H9 (cell line): Measurements from ENCODE around the gene UPP1. TPM values are rescaled to one million over a fixed set of nuclear protein-coding genes. Genes with fewer than 3 reads are reported as not detected.

Source experiments
- DNase-seq: peaks from one replicate; pipeline ENCODE4 v3.0.0-alpha.2; 2017
- H2AFZ ChIP-seq: one replicate; pipeline ENCODE4 v1.6.1; 2013; ENCODE audit warnings: mild to moderate bottlenecking, low read length, control low read depth, moderate library complexity
- H2AK5ac ChIP-seq: 2 replicates; pipeline ENCODE4 v1.6.1; 2013; ENCODE audit warnings: low read length, control low read depth, mixed read lengths; ENCODE audit not compliant: insufficient read length
- H2BK120ac ChIP-seq: one replicate; pipeline ENCODE4 v1.6.1; 2013; ENCODE audit warnings: low read depth, mild to moderate bottlenecking, low read length, control low read depth, inconsistent platforms; ENCODE audit not compliant: poor library complexity, severe bottlenecking
- H2BK12ac ChIP-seq: 2 replicates; pipeline ENCODE4 v1.6.1; 2013; ENCODE audit warnings: low read length, control low read depth, mixed read lengths, low read depth; ENCODE audit not compliant: insufficient read length
- H2BK15ac ChIP-seq: 2 replicates; pipeline ENCODE4 v1.6.1; 2013; ENCODE audit warnings: low read depth, low read length, control low read depth
- H2BK20ac ChIP-seq: one replicate; pipeline ENCODE4 v1.6.1; 2013; ENCODE audit warnings: low read depth, mild to moderate bottlenecking, low read length, control low read depth, inconsistent platforms; ENCODE audit not compliant: poor library complexity, severe bottlenecking
- H2BK5ac ChIP-seq: 2 replicates; pipeline ENCODE4 v1.6.1; 2013; ENCODE audit warnings: low read length, control low read depth, mixed read lengths; ENCODE audit not compliant: insufficient read length
- H3K14ac ChIP-seq: 2 replicates; pipeline ENCODE4 v1.6.1; 2013; ENCODE audit warnings: low read length, control low read depth; ENCODE audit not compliant: insufficient read depth
- H3K18ac ChIP-seq: 2 replicates; pipeline ENCODE4 v1.6.1; 2013; ENCODE audit warnings: low read depth, mild to moderate bottlenecking, mixed read lengths, low read length, control low read depth; ENCODE audit not compliant: insufficient read length
- H3K23ac ChIP-seq: 2 replicates; pipeline ENCODE4 v1.6.1; 2013; ENCODE audit warnings: low read length, control low read depth, mixed read lengths, low read depth; ENCODE audit not compliant: insufficient read length
- H3K23me2 ChIP-seq: 2 replicates; pipeline ENCODE4 v1.6.1; 2013; ENCODE audit warnings: low read depth, mild to moderate bottlenecking, mixed read lengths, low read length, control low read depth; ENCODE audit not compliant: insufficient read length, poor library complexity, severe bottlenecking
- H3K27ac ChIP-seq: 2 replicates; pipeline ENCODE4 v1.5.1; 2013; ENCODE audit warnings: low read length, control low read depth, mixed read lengths, low read depth; ENCODE audit not compliant: insufficient read length
- H3K27me3 ChIP-seq: 2 replicates; pipeline ENCODE4 v1.6.1; 2013; ENCODE audit warnings: low read length, control low read depth, inconsistent platforms; ENCODE audit not compliant: insufficient read depth
- H3K4ac ChIP-seq: 2 replicates; pipeline ENCODE4 v1.6.1; 2013; ENCODE audit warnings: low read depth, mild to moderate bottlenecking, control low read depth, inconsistent platforms, low read length, moderate library complexity
- H3K4me1 ChIP-seq: 2 replicates; pipeline ENCODE4 v1.6.1; 2013; ENCODE audit warnings: low read length, control low read depth, inconsistent platforms; ENCODE audit not compliant: insufficient read depth
- H3K4me2 ChIP-seq: 2 replicates; pipeline ENCODE4 v1.6.1; 2013; ENCODE audit warnings: low read length, control low read depth, mixed read lengths; ENCODE audit not compliant: insufficient read length, insufficient read depth
- H3K56ac ChIP-seq: 2 replicates; pipeline ENCODE4 v1.6.1; 2013; ENCODE audit warnings: low read depth, mild to moderate bottlenecking, mixed read lengths, low read length, control low read depth; ENCODE audit not compliant: insufficient read length
- H3K79me1 ChIP-seq: 2 replicates; pipeline ENCODE4 v1.6.1; 2013; ENCODE audit warnings: low read depth, mild to moderate bottlenecking, moderate library complexity, low read length, control low read depth, inconsistent platforms; ENCODE audit not compliant: insufficient read depth, poor library complexity, severe bottlenecking
- H3K79me2 ChIP-seq: 2 replicates; pipeline ENCODE4 v1.6.1; 2013; ENCODE audit warnings: low read length, control low read depth, inconsistent platforms; ENCODE audit not compliant: insufficient read depth
- H3K9ac ChIP-seq: 2 replicates; pipeline ENCODE4 v1.6.1; 2013; ENCODE audit warnings: low read length, control low read depth, mixed read lengths; ENCODE audit not compliant: insufficient read length; ENCODE audit errors: extremely low read depth
- H3K9me3 ChIP-seq: one replicate; pipeline ENCODE4 v1.6.1; 2013; ENCODE audit warnings: low read depth, low read length, inconsistent platforms; ENCODE audit not compliant: control insufficient read depth
- H3T11ph ChIP-seq: one replicate; pipeline ENCODE4 v1.6.1; 2013; ENCODE audit warnings: mild to moderate bottlenecking, low read length, control low read depth, inconsistent platforms
- H4K20me1 ChIP-seq: one replicate; pipeline ENCODE4 v1.6.1; 2013; ENCODE audit not compliant: control insufficient read depth, insufficient read length, insufficient read depth
- H4K5ac ChIP-seq: 2 replicates; pipeline ENCODE4 v1.6.1; 2013; ENCODE audit warnings: low read depth, mild to moderate bottlenecking, mixed read lengths, low read length, control low read depth; ENCODE audit not compliant: insufficient read length
- H4K8ac ChIP-seq: replicated peaks from 2 replicates; pipeline ENCODE4 v1.6.1; 2013; ENCODE audit warnings: low read length, control low read depth, mixed read lengths, low read depth; ENCODE audit not compliant: insufficient read length
- H4K91ac ChIP-seq: 2 replicates; pipeline ENCODE4 v1.6.1; 2013; ENCODE audit warnings: low read depth, mild to moderate bottlenecking, moderate library complexity, mixed read lengths, low read length, control low read depth; ENCODE audit not compliant: insufficient read length
- H3K27ac Mint-ChIP-seq, 3 experiments: 2 replicates in 2 of 3; 3 replicates in 1 of 3; pipeline ENCODE4 v1.8.0; 2020 to 2021; ENCODE audit warnings: mixed read lengths in 3 of 3, mild to moderate bottlenecking in 1 of 3, moderate library complexity in 1 of 3
- H3K27me3 Mint-ChIP-seq: 2 replicates; pipeline ENCODE4 v1.8.0; 2021; ENCODE audit warnings: low read depth, mild to moderate bottlenecking, moderate library complexity, mixed read lengths
- H3K36me3 Mint-ChIP-seq, 3 experiments: 2 replicates in 2 of 3; 3 replicates in 1 of 3; pipeline ENCODE4 v1.8.0; 2020 to 2021; ENCODE audit warnings: low read depth in 3 of 3, mixed read lengths in 3 of 3; ENCODE audit not compliant: insufficient read depth in 1 of 3
- H3K4me1 Mint-ChIP-seq, 2 experiments: 2 replicates each; pipeline ENCODE4 v1.8.0; 2020; ENCODE audit warnings: mixed read lengths in 2 of 2
- H3K4me3 Mint-ChIP-seq, 2 experiments: 2 replicates in 1 of 2; 3 replicates in 1 of 2; pipeline ENCODE4 v1.8.0; 2020 to 2021; ENCODE audit warnings: mild to moderate bottlenecking in 2 of 2, mixed read lengths in 2 of 2, moderate library complexity in 1 of 2
- H3K9me3 Mint-ChIP-seq, 2 experiments: 2 replicates in 1 of 2; 3 replicates in 1 of 2; pipeline ENCODE4 v1.8.0; 2020; ENCODE audit warnings: mild to moderate bottlenecking in 2 of 2, mixed read lengths in 2 of 2, moderate library complexity in 1 of 2
- CTCF ChIP-seq: fragments of 200-600 bp; sonication (generic); conservative IDR thresholded peaks from 3 replicates; pipeline ENCODE4 v1.8.0; 2021; ENCODE audit warnings: antibody characterized with exemption, mild to moderate bottlenecking
- WGBS: extraction: QIAGEN DNeasy Blood & Tissue Kit; methylation state at CpG from one replicate; pipeline ENCODE4 v1.1.7; 2013; ENCODE audit warnings: missing lambda C conversion rate, low lambda C conversion rate, mixed read lengths; ENCODE audit not compliant: insufficient read length; ENCODE audit errors: extremely low coverage; 5-methylcytosine and 5-hydroxymethylcytosine counted together
- total RNA-seq: library from RNA; stranded (reverse); gene quantifications from 2 replicates; pipeline ENCODE4 v1.2.1, GENCODE V29; 2021

Gene UPP1
- total RNA-seq, 1 experiment from 2014 or later, result 34.2 TPM

DNA sequence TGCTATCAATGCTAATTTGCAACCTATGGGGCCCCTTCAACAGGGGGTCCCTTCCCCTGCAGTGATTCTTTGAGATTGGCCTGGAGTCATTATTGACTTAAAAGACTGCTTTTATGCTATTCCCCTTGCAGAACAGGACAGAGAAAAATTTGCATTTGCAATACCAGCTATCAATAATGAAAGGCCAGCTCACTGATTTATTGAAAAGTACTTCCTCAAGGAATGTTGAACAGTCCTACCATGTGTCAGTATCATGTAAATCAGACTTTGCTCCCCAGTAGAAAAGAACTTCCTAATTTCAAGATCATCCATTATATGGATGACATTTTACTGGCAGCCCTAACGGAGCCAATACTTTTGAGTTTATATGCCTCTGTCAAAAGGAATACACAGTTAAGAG is 52.5 kb downstream of the UPP1 start:
- H4K91ac ChIP-seq, result no peak overlapping the region
- H2BK5ac ChIP-seq, result no peak overlapping the region
- H2AFZ ChIP-seq, result no peak overlapping the region
- no peak overlapping the region for H3K9ac ChIP-seq
- H3K27me3 Mint-ChIP-seq, result no peaks in the 10 kb centered on the region
- H4K8ac ChIP-seq, result no peak overlapping the region
- TF ChIP-seq CTCF, result no peak
- no peak overlapping the region for H2BK20ac ChIP-seq
- H3K56ac ChIP-seq, result no peak overlapping the region
- no peak overlapping the region for H3K27ac Mint-ChIP-seq
- H3K9me3 Mint-ChIP-seq, result peaks cover 25 to 43% of the 10 kb centered on the region in 2 experiments
- H3K27me3 ChIP-seq, result no peaks in the 10 kb centered on the region
- H3K4ac ChIP-seq, result no peak overlapping the region
- no peak overlapping the region for H2BK15ac ChIP-seq
- no peaks in the 10 kb centered on the region for H3K79me2 ChIP-seq
- no peak overlapping the region for H3K4me2 ChIP-seq
- peaks cover 27 to 67% of the 10 kb centered on the region in 2 experiments for H3K4me1 Mint-ChIP-seq
- no peaks in the 10 kb centered on the region for H3K23me2 ChIP-seq
- H3K9me3 ChIP-seq, result peaks cover 4% of the 10 kb centered on the region
- no peaks in the 10 kb centered on the region for H3K79me1 ChIP-seq
- no peak overlapping the region for H2BK12ac ChIP-seq
- no peak for DNase-seq
- no peak overlapping the region for H3K23ac ChIP-seq
- no CpG with 5 or more reads among the region's 1 CpG for WGBS
- no peaks in the 10 kb centered on the region for H4K20me1 ChIP-seq
- H3K14ac ChIP-seq, result no peak overlapping the region
- no peak overlapping the region for H3K4me3 Mint-ChIP-seq
- no peak overlapping the region for H3K27ac ChIP-seq
- H4K5ac ChIP-seq, result no peak overlapping the region
- no peak overlapping the region for H2AK5ac ChIP-seq
- no peak overlapping the region for H3T11ph ChIP-seq
- H2BK120ac ChIP-seq, result no peak overlapping the region
- H3K18ac ChIP-seq, result no peak overlapping the region
- H3K4me1 ChIP-seq, result peaks cover 5% of the 10 kb centered on the region; the same call in 1 of the 2 replicates
- peaks cover under 1 to 43% (median 37%) of the 10 kb centered on the region in 3 experiments; a peak in 6 of 7 replicates for H3K36me3 Mint-ChIP-seq
